SKM-1 treated with dmso at 0.1 percent for 144 hours (cell line): ENCODE measurements around the gene APBA1.
"Not testable (repeated sequence)": the region's sequence is repeated elsewhere in the genome, so short reads cannot be mapped to it uniquely, and the experiment has no call there.

Source experiments
- DNase-seq: peaks from one replicate; lab custom pipeline; 2025; ENCODE audit not compliant: unreplicated experiment; lab: John Stamatoyannopoulos, UW

APBA1 gene

GRCh38 chr9:69420611-69421270 is 251.4 kb downstream of the APBA1 start:
- DNase-seq = no peak

GRCh38 chr9:69412741-69413150 is 259.4 kb downstream of the APBA1 start:
- DNase-seq = no peak

- no peak for DNase-seq
Observed at GRCh38 chr9:69411931-69412740, 260.0 kb downstream of the APBA1 start.

GRCh38 chr9:69411246-69411645 is 260.9 kb downstream of the APBA1 start:
- no peak for DNase-seq

GRCh38 chr9:69409936-69410335 is 262.2 kb downstream of the APBA1 start:
- DNase-seq = not testable (repeated sequence)

GRCh38 chr9:69400470-69400869 is 271.7 kb downstream of the APBA1 start:
- no peak for DNase-seq

GRCh38 chr9:69397384-69398214 is 274.6 kb downstream of the APBA1 start:
- DNase-seq = no peak

GRCh38 chr9:69396759-69397158 is 275.4 kb downstream of the APBA1 start:
- no peak for DNase-seq

- DNase-seq = no peak
Observed at GRCh38 chr9:69395718-69396117, 276.5 kb downstream of the APBA1 start.

GRCh38 chr9:69393425-69393824 is 278.7 kb downstream of the APBA1 start:
- no peak for DNase-seq

GRCh38 chr9:69392826-69393225 is 279.3 kb downstream of the APBA1 start:
- DNase-seq = no peak

GRCh38 chr9:69391946-69392345 is 280.2 kb downstream of the APBA1 start:
- no peak for DNase-seq

GRCh38 chr9:69391487-69391886 is 280.7 kb downstream of the APBA1 start:
- DNase-seq = no peak

GRCh38 chr9:69389437-69389995 is 282.7 kb downstream of the APBA1 start:
- no peak for DNase-seq

- DNase-seq = no peak
Observed at GRCh38 chr9:69388596-69388995, 283.6 kb downstream of the APBA1 start.

- no peak for DNase-seq
Observed at GRCh38 chr9:69386651-69387050, 285.5 kb downstream of the APBA1 start.

GRCh38 chr9:69385581-69386033 is 286.6 kb downstream of the APBA1 start:
- DNase-seq = no peak

GRCh38 chr9:69382135-69382534 is 290.0 kb downstream of the APBA1 start:
- no peak for DNase-seq

GRCh38 chr9:69380811-69381210 is 291.4 kb downstream of the APBA1 start:
- DNase-seq = no peak

- no peak for DNase-seq
Observed at GRCh38 chr9:69380301-69380700, 291.9 kb downstream of the APBA1 start.

GRCh38 chr9:69379270-69379982 is 292.7 kb downstream of the APBA1 start:
- no peak for DNase-seq
